ENCODE measurements around the gene IFRD1.

The IFRD1 gene

GRCh38 chr7:112449902-112450806, at the start of gene IFRD1:
Gene IFRD1, plus strand, starts transcription at chr7:112450460. Its CDS starts 229 bp downstream, at chr7:112450689.
- peak; percentile 97 to 99 (median 99) for DNase-seq (ENCODE audit: low read depth in 4 of 4, low spot score in 1 of 4)

GRCh38 chr7:112404321-112404720, 45.9 kb upstream of the IFRD1 start:
- no peak for DNase-seq (ENCODE audit: low read depth in 4 of 4, low spot score in 1 of 4)

GRCh38 chr7:112405286-112405685, 45.0 kb upstream of the IFRD1 start:
- no peak for DNase-seq (ENCODE audit: low read depth in 4 of 4, low spot score in 1 of 4)

GRCh38 chr7:112407261-112407660, 43.0 kb upstream of the IFRD1 start:
- DNase-seq (ENCODE audit: low read depth in 4 of 4, low spot score in 1 of 4), result no peak

GRCh38 chr7:112410092-112410491, 40.2 kb upstream of the IFRD1 start:
- no peak for DNase-seq (ENCODE audit: low read depth in 4 of 4, low spot score in 1 of 4)

GRCh38 chr7:112411186-112411795, 39.0 kb upstream of the IFRD1 start:
- no peak for DNase-seq (ENCODE audit: low read depth in 4 of 4, low spot score in 1 of 4)

GRCh38 chr7:112414855-112415490, 35.3 kb upstream of the IFRD1 start:
- no peak for DNase-seq (ENCODE audit: low read depth in 4 of 4, low spot score in 1 of 4)

- DNase-seq (ENCODE audit: low read depth in 4 of 4, low spot score in 1 of 4), result no peak
Observed at GRCh38 chr7:112416127-112416526, 34.1 kb upstream of the IFRD1 start.

GRCh38 chr7:112419543-112420130, 30.6 kb upstream of the IFRD1 start:
- no peak for DNase-seq (ENCODE audit: low read depth in 4 of 4, low spot score in 1 of 4)

GRCh38 chr7:112420236-112420861, 29.9 kb upstream of the IFRD1 start:
- no peak for DNase-seq (ENCODE audit: low read depth in 4 of 4, low spot score in 1 of 4)

- DNase-seq (ENCODE audit: low read depth in 4 of 4, low spot score in 1 of 4), result no peak
Observed at GRCh38 chr7:112421666-112422486, 28.4 kb upstream of the IFRD1 start.

- DNase-seq (ENCODE audit: low read depth in 4 of 4, low spot score in 1 of 4), result peak in 1 of 4 experiments; percentile 12
Observed at GRCh38 chr7:112422842-112423496, 27.3 kb upstream of the IFRD1 start.

GRCh38 chr7:112423987-112424386, 26.3 kb upstream of the IFRD1 start:
- DNase-seq (ENCODE audit: low read depth in 4 of 4, low spot score in 1 of 4), result no peak

- no peak for DNase-seq (ENCODE audit: low read depth in 4 of 4, low spot score in 1 of 4)
Observed at GRCh38 chr7:112427984-112428383, 22.3 kb upstream of the IFRD1 start.

GRCh38 chr7:112428715-112429114, 21.5 kb upstream of the IFRD1 start:
- no peak for DNase-seq (ENCODE audit: low read depth in 4 of 4, low spot score in 1 of 4)

- no peak for DNase-seq (ENCODE audit: low read depth in 4 of 4, low spot score in 1 of 4)
Observed at GRCh38 chr7:112430649-112431048, 19.6 kb upstream of the IFRD1 start.

GRCh38 chr7:112431803-112432202, 18.5 kb upstream of the IFRD1 start:
- no peak for DNase-seq (ENCODE audit: low read depth in 4 of 4, low spot score in 1 of 4)

- no peak for DNase-seq (ENCODE audit: low read depth in 4 of 4, low spot score in 1 of 4)
Observed at GRCh38 chr7:112433289-112433688, 17.0 kb upstream of the IFRD1 start.

- no peak for DNase-seq (ENCODE audit: low read depth in 4 of 4, low spot score in 1 of 4)
Observed at GRCh38 chr7:112437072-112437471, 13.2 kb upstream of the IFRD1 start.

GRCh38 chr7:112439476-112439875, 10.8 kb upstream of the IFRD1 start:
- DNase-seq (ENCODE audit: low read depth in 4 of 4, low spot score in 1 of 4), result no peak
